Measurements from ENCODE around the gene PDCD5. TPM values are rescaled to one million over a fixed set of nuclear protein-coding genes. Genes with fewer than 3 reads are reported as not detected.
"Not testable (repeated sequence)": the region's sequence is repeated elsewhere in the genome, so short reads cannot be mapped to it uniquely, and the experiment has no call there.

PDCD5 gene
- total RNA-seq, 3 donors from 2014 or later: 236 to 259 (median 237) TPM

DNA sequence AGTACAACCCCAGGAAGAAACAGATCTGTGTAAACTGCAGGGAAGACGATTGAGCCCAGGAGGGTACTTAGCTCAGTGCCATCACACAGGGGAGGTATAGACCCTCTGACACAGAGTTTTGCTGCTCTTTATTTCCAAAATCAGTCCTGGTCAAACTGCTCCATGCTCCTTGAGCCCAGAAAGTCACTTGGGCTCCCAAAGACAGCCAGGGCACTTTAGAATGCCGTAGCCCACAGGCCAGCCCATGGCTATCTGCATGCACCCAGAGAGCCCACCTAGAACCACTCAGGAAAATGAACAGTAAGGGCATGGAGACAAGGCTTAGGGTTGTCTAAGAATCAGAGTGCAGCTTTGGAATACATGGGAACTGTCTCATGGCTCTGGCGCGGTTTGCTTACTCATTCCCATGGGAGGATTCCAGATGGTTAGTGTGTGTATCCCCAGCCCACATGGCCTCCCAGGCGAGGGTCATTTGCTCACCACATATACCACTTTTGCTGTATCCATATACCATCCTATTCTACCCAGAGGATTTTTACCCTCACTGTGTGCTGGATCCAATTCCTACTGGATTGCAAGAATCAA, 14.7 kb upstream of the PDCD5 start:
- H3K27me3 Mint-ChIP-seq (ENCODE audit: low read depth): peaks cover 20% of the 10 kb centered on the region
- peaks cover 2% of the 10 kb centered on the region for H3K4me1 Mint-ChIP-seq (ENCODE audit: low read depth)
- no peak for ATAC-seq

GRCh38 chr19:32567486-32567885, 13.5 kb upstream of the PDCD5 start:
- no peaks in the 10 kb centered on the region for H3K9me3 Mint-ChIP-seq
- no peak for DNase-seq
- ATAC-seq: no peak
- H3K4me1 Mint-ChIP-seq (ENCODE audit: low read depth): peaks cover 3% of the 10 kb centered on the region
- no peaks in the 10 kb centered on the region for H3K36me3 Mint-ChIP-seq (ENCODE audit: insufficient read depth)
- H3K27me3 Mint-ChIP-seq (ENCODE audit: low read depth): peaks cover 22% of the 10 kb centered on the region
- no peak overlapping the region for H3K4me3 Mint-ChIP-seq

More for the DNA sequence above, 14.7 kb upstream of the PDCD5 start:
- no peak for DNase-seq
- Mint-ChIP-seq H3K4me3 (no peak overlapping the region), H3K9me3 (no peaks in the 10 kb centered on the region), H3K36me3 (ENCODE audit: insufficient read depth) (no peaks in the 10 kb centered on the region)

- Mint-ChIP-seq H3K9me3 (no peaks in the 10 kb centered on the region), H3K4me3 (no peak overlapping the region), H3K36me3 (ENCODE audit: insufficient read depth) (no peaks in the 10 kb centered on the region), H3K27me3 (ENCODE audit: low read depth) (peaks cover 28% of the 10 kb centered on the region), H3K4me1 (ENCODE audit: low read depth) (peaks cover 7% of the 10 kb centered on the region)
- ATAC-seq: peak; percentile 51 to 75
- peak; percentile 40 for DNase-seq
Measured at GRCh38 chr19:32570081-32570785, 10.8 kb upstream of the PDCD5 start.

- H3K27me3 Mint-ChIP-seq (ENCODE audit: low read depth): peaks cover 31% of the 10 kb centered on the region
- DNase-seq; H3K4me3 Mint-ChIP-seq; ATAC-seq; H3K36me3 Mint-ChIP-seq (ENCODE audit: insufficient read depth); H3K4me1 Mint-ChIP-seq (ENCODE audit: low read depth); H3K9me3 Mint-ChIP-seq: not testable (repeated sequence)
Measured at GRCh38 chr19:32571471-32572075, 9.4 kb upstream of the PDCD5 start.

- H3K4me1 Mint-ChIP-seq (ENCODE audit: low read depth); H3K9me3 Mint-ChIP-seq; DNase-seq; H3K36me3 Mint-ChIP-seq (ENCODE audit: insufficient read depth): not testable (repeated sequence)
- Mint-ChIP-seq H3K4me3 (peak overlapping the region; percentile 71), H3K27me3 (ENCODE audit: low read depth) (peaks cover 29% of the 10 kb centered on the region)
- peak; percentile 34 to 63 for ATAC-seq
Measured at GRCh38 chr19:32572700-32573491, 8.1 kb upstream of the PDCD5 start.

DNA sequence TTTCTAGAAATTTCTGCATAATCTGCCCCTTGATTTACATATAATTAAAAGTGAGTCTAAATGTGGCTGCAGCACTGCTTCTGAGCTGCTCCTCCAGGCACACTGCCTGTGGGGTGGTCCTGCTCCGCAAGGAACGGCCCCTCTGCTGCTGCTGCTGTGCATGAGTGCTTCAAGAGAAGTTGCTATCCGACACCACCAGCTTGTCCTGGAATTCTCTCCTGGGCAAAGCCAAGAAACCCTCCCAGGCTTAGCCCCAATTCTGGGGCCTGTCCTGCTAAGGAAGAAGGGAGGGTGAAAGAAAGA, 7.5 kb upstream of the PDCD5 start:
- H3K36me3 Mint-ChIP-seq (ENCODE audit: insufficient read depth): no peaks in the 10 kb centered on the region
- no peak overlapping the region for H3K4me3 Mint-ChIP-seq
- ATAC-seq (no peak), DNase-seq (no peak)
- peaks cover 27% of the 10 kb centered on the region for H3K27me3 Mint-ChIP-seq (ENCODE audit: low read depth)
- no peaks in the 10 kb centered on the region for H3K9me3 Mint-ChIP-seq
- H3K4me1 Mint-ChIP-seq (ENCODE audit: low read depth): peaks cover 7% of the 10 kb centered on the region

GRCh38 chr19:32576790-32577189, 4.2 kb upstream of the PDCD5 start:
- no peak overlapping the region for H3K4me3 Mint-ChIP-seq
- H3K4me1 Mint-ChIP-seq (ENCODE audit: low read depth): peaks cover 8% of the 10 kb centered on the region
- H3K27me3 Mint-ChIP-seq (ENCODE audit: low read depth): peaks cover 12% of the 10 kb centered on the region
- DNase-seq: no peak
- no peak for ATAC-seq
- H3K9me3 Mint-ChIP-seq: no peaks in the 10 kb centered on the region
- no peaks in the 10 kb centered on the region for H3K36me3 Mint-ChIP-seq (ENCODE audit: insufficient read depth)

DNA sequence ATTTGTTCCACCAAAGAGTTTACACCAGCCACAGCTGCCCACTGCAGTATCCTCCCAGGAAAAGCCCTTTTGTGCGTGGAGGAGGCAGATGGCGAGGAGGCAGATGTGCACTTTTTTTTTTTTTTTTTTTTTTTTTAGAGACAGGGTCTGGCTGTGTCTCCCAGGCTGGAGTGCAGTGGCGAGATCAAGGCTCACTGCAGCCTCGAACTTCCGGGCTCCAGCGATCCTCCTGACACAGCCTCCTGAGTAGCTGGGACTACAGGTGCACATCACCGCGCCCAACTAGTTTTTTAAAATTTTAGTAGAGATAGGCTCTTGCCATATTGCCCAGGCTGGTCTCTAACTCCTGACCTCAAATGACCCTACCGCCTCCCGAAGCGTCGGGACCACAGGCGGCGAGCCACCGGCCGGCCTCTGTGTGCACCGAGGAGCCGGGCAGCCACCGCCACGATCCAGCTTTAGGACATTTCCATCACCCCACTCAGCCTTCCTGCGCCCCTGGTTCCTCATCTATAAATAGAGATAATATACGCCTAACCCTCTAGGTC, 563 bp upstream of the PDCD5 start:
- ATAC-seq (peak in 1 of 2 donors; percentile 5), DNase-seq (no peak)
- Mint-ChIP-seq H3K36me3 (ENCODE audit: insufficient read depth) (peaks cover 12% of the 10 kb centered on the region), H3K27me3 (ENCODE audit: low read depth) (peaks cover 3% of the 10 kb centered on the region), H3K4me1 (ENCODE audit: low read depth) (peaks cover 18% of the 10 kb centered on the region), H3K9me3 (no peaks in the 10 kb centered on the region), H3K4me3 (peak overlapping the region; percentile 91)

DNA sequence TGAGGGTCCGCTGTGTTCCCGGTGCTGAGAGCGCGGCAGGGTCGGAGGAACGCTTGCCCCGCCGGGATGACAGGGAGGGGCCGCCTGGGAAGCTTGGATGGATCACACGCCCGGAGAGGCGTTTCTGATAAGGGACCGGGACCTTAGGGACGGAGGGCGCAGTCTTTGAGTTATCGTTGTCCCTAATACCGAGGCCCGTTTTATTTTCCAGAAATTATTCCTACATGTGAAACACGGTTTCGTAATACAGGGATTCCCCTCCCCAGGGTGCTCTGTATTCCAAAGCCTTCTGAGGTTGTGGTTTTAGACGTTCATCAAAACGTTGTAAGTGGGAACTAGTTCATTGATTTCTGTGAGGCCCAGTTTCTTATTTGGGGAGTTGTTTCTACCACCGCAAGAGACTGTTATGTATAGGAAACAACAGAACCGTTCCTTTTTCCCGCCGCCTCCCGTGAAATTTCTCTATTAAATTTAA, 752 bp downstream of the PDCD5 start:
- H3K9me3 Mint-ChIP-seq: no peaks in the 10 kb centered on the region

DNA sequence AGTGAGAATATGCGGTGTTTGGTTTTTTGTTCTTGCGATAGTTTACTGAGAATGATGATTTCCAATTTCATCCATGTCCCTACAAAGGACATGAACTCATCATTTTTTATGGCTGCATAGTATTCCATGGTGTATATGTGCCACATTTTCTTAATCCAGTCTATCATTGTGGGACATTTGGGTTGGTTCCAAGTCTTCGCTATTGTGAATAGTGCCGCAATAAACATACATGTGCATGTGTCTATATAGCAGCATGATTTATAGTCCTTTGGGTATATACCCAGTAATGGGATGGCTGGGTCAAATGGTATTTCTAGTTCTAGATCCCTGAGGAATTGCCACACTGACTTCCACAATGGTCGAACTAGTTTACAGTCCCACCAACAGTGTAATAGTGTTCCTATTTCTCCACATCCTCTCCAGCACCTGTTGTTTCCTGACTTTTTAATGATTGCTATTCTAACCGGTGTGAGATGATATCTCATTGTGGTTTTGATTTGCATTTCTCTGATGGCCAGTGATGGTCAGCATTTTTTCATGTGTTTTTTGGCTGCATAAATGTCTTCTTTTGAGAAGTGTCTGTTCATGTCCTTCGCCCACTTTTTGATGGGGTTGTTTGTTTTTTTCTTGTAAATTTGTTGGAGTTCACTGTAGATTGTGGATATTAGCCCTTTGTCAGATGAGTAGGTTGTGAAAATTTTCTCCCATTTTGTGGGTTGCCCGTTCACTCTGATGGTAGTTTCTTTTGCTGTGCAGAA, 6.9 kb downstream of the PDCD5 start:
- not testable (repeated sequence) for DNase-seq; H3K4me3 Mint-ChIP-seq; H3K9me3 Mint-ChIP-seq; ATAC-seq; H3K27me3 Mint-ChIP-seq (ENCODE audit: low read depth)
- Mint-ChIP-seq H3K4me1 (ENCODE audit: low read depth) (peaks cover 19% of the 10 kb centered on the region), H3K36me3 (ENCODE audit: insufficient read depth) (peaks cover 44% of the 10 kb centered on the region)

More for the DNA sequence above, 752 bp downstream of the PDCD5 start:
- DNase-seq (no peak), ATAC-seq (peak in 1 of 2 donors; percentile 0)
- H3K4me1 Mint-ChIP-seq (ENCODE audit: low read depth): peaks cover 27% of the 10 kb centered on the region
- H3K36me3 Mint-ChIP-seq (ENCODE audit: insufficient read depth): peaks cover 22% of the 10 kb centered on the region
- no peaks in the 10 kb centered on the region for H3K27me3 Mint-ChIP-seq (ENCODE audit: low read depth)
- peak overlapping the region; percentile 88 for H3K4me3 Mint-ChIP-seq

- H3K4me3 Mint-ChIP-seq: no peak overlapping the region
- peaks cover 3% of the 10 kb centered on the region for H3K4me1 Mint-ChIP-seq (ENCODE audit: low read depth)
- DNase-seq (no peak), ATAC-seq (no peak)
- no peaks in the 10 kb centered on the region for H3K9me3 Mint-ChIP-seq
- H3K36me3 Mint-ChIP-seq (ENCODE audit: insufficient read depth): peaks cover 38% of the 10 kb centered on the region
- H3K27me3 Mint-ChIP-seq (ENCODE audit: low read depth): no peaks in the 10 kb centered on the region
Measured at GRCh38 chr19:32594021-32594420, 13.0 kb downstream of the PDCD5 start.

- DNase-seq (no peak), ATAC-seq (no peak)
- peaks cover 44% of the 10 kb centered on the region for H3K36me3 Mint-ChIP-seq (ENCODE audit: insufficient read depth)
Measured at GRCh38 chr19:32595491-32595890, 14.5 kb downstream of the PDCD5 start.

DNA sequence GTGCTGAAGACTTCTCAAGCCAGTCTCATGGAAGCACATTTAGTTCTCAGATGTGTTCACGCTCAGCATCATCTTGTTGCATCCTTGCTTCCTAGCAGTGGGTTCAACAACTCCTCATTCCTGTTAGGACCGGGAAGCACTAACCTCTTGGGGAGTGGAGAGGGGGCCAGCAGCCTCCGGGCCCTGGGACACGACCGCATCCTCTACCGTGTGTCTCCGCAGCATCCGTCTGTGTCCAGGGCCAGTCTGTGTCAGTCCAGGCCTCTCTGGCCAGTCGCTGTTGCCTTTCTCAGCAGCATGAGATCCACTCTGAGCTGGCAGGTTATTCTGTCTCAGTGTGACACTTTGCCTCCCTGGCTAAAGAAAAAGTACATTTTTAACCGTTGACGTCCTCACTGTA, 17.0 kb downstream of the PDCD5 start:
- Mint-ChIP-seq H3K9me3 (no peaks in the 10 kb centered on the region), H3K27me3 (ENCODE audit: low read depth) (no peaks in the 10 kb centered on the region), H3K4me1 (ENCODE audit: low read depth) (peaks cover 7% of the 10 kb centered on the region), H3K36me3 (ENCODE audit: insufficient read depth) (peaks cover 37% of the 10 kb centered on the region), H3K4me3 (no peak overlapping the region)
- ATAC-seq: no peak
- DNase-seq: no peak

More at GRCh38 chr19:32595491-32595890, 14.5 kb downstream of the PDCD5 start:
- Mint-ChIP-seq H3K27me3 (ENCODE audit: low read depth) (no peaks in the 10 kb centered on the region), H3K4me3 (no peak overlapping the region), H3K9me3 (no peaks in the 10 kb centered on the region), H3K4me1 (ENCODE audit: low read depth) (peaks cover 10% of the 10 kb centered on the region)

All from activated T-cell treated with anti-CD3 and anti-CD28 coated beads, Interleukin-2, amount 50 U/mL, for 4 hours (primary cell).